Liver (tissue), 9 donors: ENCODE data around the gene ZNF439. TPM values are rescaled to one million over a fixed set of nuclear protein-coding genes. Genes with fewer than 3 reads are reported as not detected.
A peak's percentile ranks its signal among the peaks of the same experiment; 100 is the strongest.
"Not testable (repeated sequence)": the region's sequence is repeated elsewhere in the genome, so short reads cannot be mapped to it uniquely, and the experiment has no call there.

ENCODE experiments used
- DNase-seq: peaks from one replicate; pipeline ENCODE4 v3.0.0-alpha.2; 2017; ENCODE audit warnings: low spot score
- H3K27ac ChIP-seq, 2 donors: one replicate each; pipeline ENCODE4 v1.7.0; 2013; ENCODE audit warnings: inconsistent platforms in 2 of 2, low read length in 2 of 2, control low read depth in 1 of 2, low read depth in 1 of 2, mild to moderate bottlenecking in 1 of 2
- H3K27me3 ChIP-seq, 4 donors: one replicate each; pipeline versions ENCODE4 v1.6.1 to v1.7.0; 2013; ENCODE audit warnings: low read length in 3 of 4, inconsistent platforms in 1 of 4, mild to moderate bottlenecking in 1 of 4, moderate library complexity in 1 of 4; ENCODE audit not compliant: control insufficient read depth in 4 of 4, insufficient read depth in 4 of 4
- H3K36me3 ChIP-seq, 4 donors: one replicate each; pipeline versions ENCODE4 v1.6.1 to v1.7.0; 2013; ENCODE audit warnings: low read length in 3 of 4, mild to moderate bottlenecking in 3 of 4, low read depth in 1 of 4, moderate library complexity in 1 of 4; ENCODE audit not compliant: control insufficient read depth in 4 of 4, insufficient read depth in 3 of 4
- H3K4me1 ChIP-seq, 4 donors: one replicate each; pipeline versions ENCODE4 v1.6.1 to v1.7.0; 2013; ENCODE audit warnings: low read length in 3 of 4, mild to moderate bottlenecking in 3 of 4, moderate library complexity in 1 of 4; ENCODE audit not compliant: control insufficient read depth in 4 of 4, insufficient read depth in 4 of 4
- H3K4me3 ChIP-seq, 3 donors: one replicate each; pipeline versions ENCODE4 v1.6.1 to v1.7.0; 2013; ENCODE audit warnings: low read length in 3 of 3, control low read depth in 1 of 3, low read depth in 1 of 3, mild to moderate bottlenecking in 1 of 3
- H3K9ac ChIP-seq, 2 donors: one replicate each; pipeline ENCODE4 v1.7.0; 2013; ENCODE audit warnings: low read length in 2 of 2, mild to moderate bottlenecking in 2 of 2, moderate library complexity in 2 of 2, control low read depth in 1 of 2, low read depth in 1 of 2
- H3K9me3 ChIP-seq, 4 donors: one replicate each; pipeline versions ENCODE4 v1.6.1 to v1.7.0; 2013; ENCODE audit warnings: low read length in 3 of 4; ENCODE audit not compliant: control insufficient read depth in 4 of 4
- FOXA2 ChIP-seq: IDR thresholded peaks from 2 replicates; pipeline ENCODE4 v1.6.1; 2016; ENCODE audit warnings: antibody characterized with exemption
- GABPA ChIP-seq, 2 donors: IDR thresholded peaks in 1 of 2; conservative IDR thresholded peaks in 1 of 2; 2 replicates each; pipeline ENCODE4 v1.6.1; 2016; ENCODE audit warnings: antibody characterized with exemption in 2 of 2, mild to moderate bottlenecking in 1 of 2, moderate library complexity in 1 of 2
- HNF4A ChIP-seq, 2 donors: conservative IDR thresholded peaks; 2 replicates each; pipeline ENCODE4 v1.6.1; 2016; ENCODE audit warnings: antibody characterized with exemption in 2 of 2, mild to moderate bottlenecking in 2 of 2
- HNF4G ChIP-seq: IDR thresholded peaks from 2 replicates; pipeline ENCODE4 v1.6.1; 2016; ENCODE audit warnings: antibody characterized with exemption
- JUND ChIP-seq, 2 donors: IDR thresholded peaks; 2 replicates each; pipeline ENCODE4 v1.6.1; 2016; ENCODE audit warnings: antibody characterized with exemption in 2 of 2
- MAX ChIP-seq: IDR thresholded peaks from 2 replicates; pipeline ENCODE4 v1.6.1; 2016; ENCODE audit warnings: antibody characterized with exemption
- NR2F2 ChIP-seq: IDR thresholded peaks from 2 replicates; pipeline ENCODE4 v1.6.1; 2016; ENCODE audit warnings: antibody characterized with exemption
- REST ChIP-seq: IDR thresholded peaks from 2 replicates; pipeline ENCODE4 v1.6.1; 2016; ENCODE audit warnings: antibody characterized with exemption, mild to moderate bottlenecking
- RXRA ChIP-seq, 2 donors: IDR thresholded peaks; 2 replicates each; pipeline ENCODE4 v1.6.1; 2017 to 2018; ENCODE audit warnings: antibody characterized with exemption in 2 of 2, mild to moderate bottlenecking in 1 of 2
- SP1 ChIP-seq: IDR thresholded peaks from 2 replicates; pipeline ENCODE4 v1.6.1; 2018; ENCODE audit warnings: antibody characterized with exemption, mild to moderate bottlenecking
- YY1 ChIP-seq: IDR thresholded peaks from 2 replicates; pipeline ENCODE4 v1.6.1; 2016; ENCODE audit warnings: antibody characterized with exemption, mild to moderate bottlenecking
- ZBTB33 ChIP-seq: IDR thresholded peaks from 2 replicates; pipeline ENCODE4 v1.6.1; 2016; ENCODE audit warnings: antibody characterized with exemption
- WGBS: extraction: QIAGEN DNeasy Blood & Tissue Kit; methylation state at CpG from one replicate; pipeline ENCODE4 v1.1.7; 2013; 5-methylcytosine and 5-hydroxymethylcytosine counted together
- polyA plus RNA-seq, 2 donors: library from polyadenylated mRNA; stranded (reverse) in 1 of 2; unstranded in 1 of 2; fragments of 200-250 nt in 1 of 2; fragments of >200 nt in 1 of 2; fragmentation: Nextera tagmentation in 1 of 2; extraction: Ambion mirVana in 1 of 2; gene quantifications; one replicate each; pipeline versions ENCODE4 v1.2.1 to v1.2.3, GENCODE V29; 2013 to 2015
- total RNA-seq, 2 donors: library from RNA; depleted of rRNA; stranded (reverse); fragments of >200 nt; gene quantifications; one replicate each; pipeline ENCODE4 v1.2.3, GENCODE V29; 2014
- donor health status: healthy.
- donor health status: healthy.
- donor health status: healthy.
- donor health status: healthy.
- donor health status: healthy.

ZNF439 gene
- total and polyA plus RNA-seq, 4 donors = 0.33 to 2.4 (median 1.3) TPM

GRCh38 chr19:11887611-11888531 is 39.3 kb downstream of the ZNF439 start, which contains the start of gene ZNF69:
ZNF69 (plus strand) TSS chr19:11887782; CDS start chr19:11887924, 142 bp downstream.
- H3K27ac ChIP-seq = peak within 1 kb of the TSS; percentile 84
- H3K36me3 ChIP-seq = no peaks in the 10 kb centered on the region
- H3K27me3 ChIP-seq = no peaks in the 10 kb centered on the region
- H3K9ac ChIP-seq = peak within 1 kb of the TSS in 1 of 2 donors; percentile 23
- peak; percentile 92 for DNase-seq
- peak in 1 of 2 donors; percentile 22 for TF ChIP-seq RXRA (IDR thresholded peaks at IDR 0.05)
- TF ChIP-seq NR2F2 = peak; percentile 87
- peak; percentile 64 for TF ChIP-seq SP1
- peak in 1 of 2 donors; percentile 41 for TF ChIP-seq GABPA (IDR thresholded peaks at IDR 0.05 in 1 of 2, conservative IDR thresholded peaks at IDR 0.05 in 1 of 2)
- peak in 1 of 2 donors; percentile 30 for TF ChIP-seq HNF4A (conservative IDR thresholded peaks at IDR 0.05)
- TF ChIP-seq JUND (IDR thresholded peaks at IDR 0.05) = peak in 1 of 2 donors; percentile 11
- peak; percentile 53 for TF ChIP-seq REST
- TF ChIP-seq YY1 = no peak
- TF ChIP-seq MAX = no peak
- TF ChIP-seq FOXA2 = no peak
- TF ChIP-seq ZBTB33 = no peak
- TF ChIP-seq HNF4G = no peak
- peak within 1 kb of the TSS; percentile 69 to 86 (median 80) for H3K4me3 ChIP-seq
- peaks cover 2 to 16% (median 6%) of the 10 kb centered on the region in 4 donors for H3K4me1 ChIP-seq
- WGBS = 1% methylated on average over 56 of the region's 56 CpGs
- H3K9me3 ChIP-seq = peaks cover 0 to 1% (median 0%) of the 10 kb centered on the region in 4 donors

- H3K4me1 ChIP-seq = peaks cover 2 to 16% (median 6%) of the 10 kb centered on the region in 4 donors
- peaks cover 1 to 11% (median 5%) of the 10 kb centered on the region in 4 donors for H3K9me3 ChIP-seq
- H3K36me3 ChIP-seq, H3K27me3 ChIP-seq, H3K27ac ChIP-seq, H3K9ac ChIP-seq, DNase-seq, H3K4me3 ChIP-seq: not testable (repeated sequence)
- WGBS = 77% methylated on average over 6 of the region's 6 CpGs
Observed at GRCh38 chr19:11889901-11890300, 41.4 kb downstream of the ZNF439 start.
